Measurements from ENCODE around the gene SPTBN5.

The SPTBN5 gene

DNA sequence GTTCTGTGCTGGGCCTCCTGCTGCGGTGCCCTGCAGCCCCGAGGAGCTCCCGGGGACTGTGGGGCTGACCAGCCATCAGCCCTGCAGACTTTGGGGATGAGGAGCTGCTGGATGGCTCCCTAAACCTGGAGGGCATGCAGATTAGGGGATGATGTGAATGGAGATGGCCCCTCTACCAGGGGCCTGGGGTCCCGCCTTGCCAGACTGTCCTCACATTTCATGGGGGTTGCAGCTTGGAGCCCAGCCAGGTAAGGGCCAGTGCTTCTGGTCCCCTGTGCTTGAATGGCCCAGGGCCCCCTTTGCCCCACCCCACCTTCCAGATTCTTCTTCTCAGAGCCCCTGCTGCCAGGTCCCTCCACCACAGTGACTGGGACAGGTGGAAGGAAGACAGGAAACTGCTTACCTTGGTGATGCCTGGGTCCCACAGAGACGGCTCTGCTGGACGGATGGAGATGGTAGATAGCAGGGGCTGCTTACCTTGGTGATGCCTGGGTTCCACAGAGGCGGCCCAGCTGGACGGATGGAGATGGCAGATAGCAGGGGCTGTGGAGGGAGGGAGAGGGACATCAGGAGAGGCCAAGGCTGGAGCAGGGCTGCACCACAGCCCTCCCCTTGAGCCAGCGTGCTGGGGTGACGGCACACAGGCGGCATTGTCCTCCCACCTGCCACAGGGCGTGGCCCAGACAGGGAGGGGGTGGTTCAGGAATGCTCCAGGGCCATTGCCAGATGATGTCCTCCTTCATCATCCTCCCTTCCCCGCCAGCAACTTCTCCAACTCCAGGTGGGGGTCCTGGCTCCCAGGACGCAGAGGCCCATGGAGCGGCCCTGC, at the start of gene SPTBN5:
SPTBN5 (minus strand) TSS at position 632 of the 829 bp plus-strand sequence; CDS start at position 76, 556 bp downstream.
- DNase-seq (ENCODE audit: low read depth in 2 of 2): no peak

DNA sequence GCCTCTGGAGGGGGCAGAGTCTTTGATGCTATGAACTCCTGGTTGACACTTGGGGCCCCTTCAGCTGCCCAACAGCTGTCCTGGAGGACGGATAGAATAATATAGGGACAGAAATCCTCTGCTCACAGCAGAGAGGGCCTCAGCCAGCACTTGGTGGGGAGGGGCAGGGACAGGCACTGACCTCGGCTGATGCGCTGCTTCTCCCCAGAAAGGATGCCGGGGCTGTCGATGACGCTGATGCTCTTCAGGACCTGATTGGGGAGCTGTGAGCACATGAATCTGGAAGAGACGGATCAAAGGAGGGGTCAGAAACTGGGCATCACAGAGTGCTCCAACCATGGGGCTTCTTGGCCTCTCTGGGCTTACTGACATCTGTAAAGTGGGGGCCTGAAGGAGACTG, 49.0 kb upstream of the SPTBN5 start:
- DNase-seq (ENCODE audit: low read depth in 2 of 2): no peak

DNA sequence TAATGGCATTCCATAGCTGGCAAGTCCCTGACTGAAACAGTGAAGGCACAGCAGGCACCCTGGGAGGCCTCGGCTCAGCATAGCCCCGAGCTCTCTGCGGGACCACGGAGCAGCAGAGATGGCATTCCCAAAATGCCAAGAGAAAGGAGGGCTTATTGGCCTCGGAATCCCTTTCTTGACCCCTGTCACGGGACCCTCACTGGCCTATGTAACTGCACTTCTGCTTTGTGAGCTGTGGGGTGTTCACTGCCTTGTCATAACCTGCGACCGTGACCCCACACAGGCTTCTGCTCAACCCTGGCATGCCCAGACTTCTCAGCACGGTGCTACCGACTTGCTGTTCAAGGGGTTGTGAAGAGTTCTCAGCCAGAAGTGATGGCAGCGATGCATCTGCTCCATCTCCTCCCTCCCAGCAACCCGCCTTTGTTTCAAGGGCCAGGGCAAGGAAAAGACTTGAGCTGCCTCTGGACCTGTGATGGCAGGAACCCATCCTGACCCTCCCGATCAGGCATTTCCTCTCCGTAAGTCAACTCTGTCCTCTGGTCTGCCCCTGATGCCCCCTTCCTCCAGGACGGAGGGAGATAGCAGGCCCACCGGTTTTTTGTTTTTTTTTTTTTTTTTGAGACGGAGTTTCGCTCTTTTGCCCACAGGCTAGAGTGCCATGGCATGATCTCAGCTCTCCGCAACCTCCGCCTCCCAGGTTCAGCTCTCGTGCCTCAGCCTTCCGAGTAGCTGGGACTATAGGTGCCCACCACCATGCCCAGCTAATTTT, 48.0 kb upstream of the SPTBN5 start:
- no peak for DNase-seq (ENCODE audit: low read depth in 2 of 2)

DNA sequence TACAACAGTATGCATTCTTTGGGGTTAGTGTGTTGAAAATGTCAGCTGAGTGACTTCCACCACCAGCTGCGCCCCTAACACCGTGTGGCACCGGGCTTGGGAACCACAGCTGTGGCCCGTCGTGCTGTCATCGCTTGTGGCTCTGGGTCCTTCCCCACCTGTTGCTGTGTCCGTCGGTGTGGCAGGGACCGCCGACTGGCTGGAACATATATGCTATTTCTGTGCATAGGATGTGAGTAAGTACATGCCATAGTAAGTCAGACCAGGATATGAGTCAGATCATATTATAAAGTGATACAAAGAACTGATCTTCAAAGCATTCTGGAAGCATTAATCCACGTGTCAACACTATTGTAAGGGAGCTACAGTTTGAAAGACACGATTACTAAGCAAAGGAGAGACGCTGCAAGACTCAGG, 46.6 kb upstream of the SPTBN5 start:
- DNase-seq (ENCODE audit: low read depth in 2 of 2): no peak

DNA sequence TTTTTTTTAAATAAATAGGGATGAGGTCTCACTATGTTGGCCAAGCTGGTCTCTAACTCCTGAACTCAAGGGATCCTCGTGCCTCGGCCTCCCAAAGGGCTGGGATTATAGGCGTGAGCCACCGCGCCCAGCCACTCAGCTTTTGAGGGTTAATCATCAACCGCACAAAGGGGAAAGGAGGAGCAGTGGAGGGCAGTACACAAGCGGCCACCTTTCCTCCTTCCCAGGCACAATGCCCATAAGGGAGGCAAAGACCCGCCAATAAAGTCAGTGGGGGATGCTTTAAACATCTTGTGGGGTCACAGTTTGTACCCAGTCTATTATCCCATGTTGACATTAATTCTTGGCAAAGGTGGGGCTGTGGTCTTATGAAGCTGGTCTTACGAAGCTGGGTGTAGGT, 46.1 kb upstream of the SPTBN5 start:
- DNase-seq (ENCODE audit: low read depth in 2 of 2): no peak

DNA sequence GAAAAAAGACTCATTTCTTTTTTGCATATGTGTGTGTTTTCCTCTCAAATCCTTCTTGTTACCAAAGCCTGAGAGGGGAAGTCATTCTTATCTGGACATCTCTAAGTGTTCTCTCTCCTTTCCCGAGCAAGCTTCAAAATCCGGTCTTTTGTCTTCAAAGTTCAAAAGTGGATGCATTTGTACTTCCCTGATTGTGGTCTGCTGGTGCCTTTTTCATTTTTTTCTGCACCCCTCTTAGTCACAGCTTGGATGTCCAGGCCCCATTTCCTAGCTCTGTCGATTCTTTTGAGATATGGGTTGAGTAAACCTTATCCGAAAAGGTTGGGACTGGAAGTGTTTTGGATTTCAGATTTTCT, 43.7 kb upstream of the SPTBN5 start:
- DNase-seq (ENCODE audit: low read depth in 2 of 2): no peak

DNA sequence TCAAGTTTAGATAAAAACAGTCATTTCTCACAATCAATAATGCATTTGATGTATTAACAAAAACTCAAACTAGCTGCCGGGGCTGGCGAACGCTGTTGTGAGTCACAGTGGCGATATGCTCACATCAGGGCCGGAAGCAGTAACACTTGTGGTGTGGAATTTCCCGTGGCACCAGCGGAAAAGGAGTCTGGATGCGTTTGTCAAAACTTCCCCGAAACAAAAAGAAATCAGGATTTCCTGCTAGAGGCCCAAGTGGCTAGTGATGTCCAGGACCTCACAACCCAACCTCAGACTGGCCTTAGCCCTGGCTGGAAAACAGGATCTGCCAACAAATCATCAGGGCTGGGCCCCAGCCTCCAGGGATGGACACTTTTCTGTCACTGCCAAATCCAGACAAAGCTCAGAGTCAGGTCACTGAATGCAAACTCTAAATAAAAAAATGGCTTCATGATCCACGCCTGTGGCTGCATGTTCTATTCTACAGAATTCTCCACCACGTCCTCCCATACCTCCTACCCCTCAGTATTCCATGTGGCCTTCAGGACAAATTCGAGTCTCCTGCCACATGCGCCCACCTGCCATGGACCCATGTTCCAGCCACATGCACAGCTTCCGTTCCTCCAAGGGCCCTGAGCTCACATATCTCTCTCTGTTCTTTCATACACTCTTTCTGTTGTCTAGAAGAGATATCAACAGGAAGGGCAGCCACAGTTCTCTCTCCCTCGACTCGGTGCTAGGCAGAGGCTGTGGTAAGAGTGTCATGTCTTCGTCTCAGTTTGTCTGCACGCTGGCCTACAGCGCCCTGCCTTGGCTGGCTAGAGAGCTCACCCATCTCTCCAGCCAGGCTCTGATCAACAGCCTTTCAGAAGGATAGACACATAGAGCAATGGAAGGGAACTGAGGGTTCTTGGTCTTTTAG, 43.1 kb upstream of the SPTBN5 start:
- peak; percentile 40 to 65 for DNase-seq (ENCODE audit: low read depth in 2 of 2)

DNA sequence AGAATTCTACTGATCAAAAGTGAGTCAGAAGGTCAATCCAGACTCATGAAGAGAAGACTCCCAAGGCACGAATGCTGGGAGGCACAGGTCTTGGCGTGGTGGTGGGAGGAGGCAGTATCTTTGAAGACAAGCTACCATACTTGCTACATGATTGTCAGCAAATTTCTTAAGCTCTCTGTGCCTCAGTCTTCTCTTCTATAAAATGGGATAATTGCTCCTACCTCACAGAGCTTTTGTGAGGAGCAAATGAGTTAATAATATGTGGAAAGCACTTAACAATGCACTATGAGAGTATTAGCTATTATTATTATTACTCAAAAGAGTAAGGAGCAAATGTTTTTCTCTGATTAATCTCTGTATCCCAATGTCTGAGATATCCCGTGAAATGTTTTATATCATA, 42.3 kb upstream of the SPTBN5 start:
- DNase-seq (ENCODE audit: low read depth in 2 of 2): no peak

DNA sequence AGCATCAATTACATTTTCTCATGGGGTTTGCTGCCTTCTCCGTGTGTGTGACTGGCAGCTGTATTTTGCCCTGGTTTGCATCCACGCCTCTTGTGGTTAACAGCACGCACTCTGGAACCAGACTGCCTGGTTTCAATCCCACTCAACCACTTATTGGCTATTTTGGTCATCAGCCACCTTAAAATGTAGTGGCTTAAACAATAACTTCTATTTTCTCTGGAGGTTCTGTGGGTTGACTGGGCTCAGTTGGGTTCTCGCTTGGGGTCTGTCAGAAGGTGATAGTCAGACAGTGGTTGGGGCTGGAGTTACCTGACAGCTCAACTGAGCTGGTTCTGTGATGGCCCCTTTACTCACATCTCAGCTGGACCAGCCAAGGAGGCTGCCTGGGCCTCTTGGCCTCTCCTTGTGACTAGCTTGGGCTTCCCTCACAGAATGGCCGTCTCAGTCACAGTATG, 41.7 kb upstream of the SPTBN5 start:
- no peak for DNase-seq (ENCODE audit: low read depth in 2 of 2)

DNA sequence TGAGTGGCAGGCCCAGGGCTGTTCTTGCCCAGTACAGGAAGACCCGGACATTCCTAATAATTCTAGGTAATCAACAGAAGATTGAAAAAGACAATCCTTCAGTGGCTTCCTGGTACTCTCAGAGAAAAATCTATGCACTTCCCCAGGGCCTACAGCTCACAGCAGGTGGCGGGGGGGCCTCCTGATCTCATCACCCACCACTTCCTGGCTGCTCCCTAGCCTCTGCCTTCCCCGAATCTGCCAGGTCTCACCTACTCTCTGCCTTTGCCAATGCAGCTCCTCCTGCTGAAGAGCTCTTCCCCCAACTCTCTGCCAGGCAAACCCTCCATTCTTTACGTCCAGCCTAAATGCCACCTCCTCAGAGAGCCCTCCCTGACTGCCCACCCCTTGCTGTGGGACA, 41.0 kb upstream of the SPTBN5 start:
- DNase-seq (ENCODE audit: low read depth in 2 of 2): peak; percentile 34 to 54

DNA sequence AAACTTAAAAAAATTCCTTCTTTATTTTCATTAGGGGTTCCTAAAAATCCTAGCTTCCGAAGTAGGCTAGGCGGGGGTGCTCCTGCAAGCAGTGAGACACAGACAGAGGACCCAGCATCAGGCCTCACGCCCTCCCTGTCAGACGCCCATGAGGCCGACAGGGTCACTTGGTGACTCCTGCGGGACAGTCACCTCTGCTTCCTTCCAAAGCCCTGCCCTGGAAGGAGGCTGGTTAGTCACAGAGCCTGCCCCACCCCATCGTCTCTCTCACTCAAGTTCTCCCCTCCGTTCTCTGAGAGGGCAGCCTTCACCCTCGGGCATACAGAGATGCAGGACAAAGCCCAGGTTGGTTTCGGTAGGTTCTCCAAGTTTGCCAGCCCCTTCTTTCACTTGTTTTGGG, 39.9 kb upstream of the SPTBN5 start:
- DNase-seq (ENCODE audit: low read depth in 2 of 2): no peak

DNA sequence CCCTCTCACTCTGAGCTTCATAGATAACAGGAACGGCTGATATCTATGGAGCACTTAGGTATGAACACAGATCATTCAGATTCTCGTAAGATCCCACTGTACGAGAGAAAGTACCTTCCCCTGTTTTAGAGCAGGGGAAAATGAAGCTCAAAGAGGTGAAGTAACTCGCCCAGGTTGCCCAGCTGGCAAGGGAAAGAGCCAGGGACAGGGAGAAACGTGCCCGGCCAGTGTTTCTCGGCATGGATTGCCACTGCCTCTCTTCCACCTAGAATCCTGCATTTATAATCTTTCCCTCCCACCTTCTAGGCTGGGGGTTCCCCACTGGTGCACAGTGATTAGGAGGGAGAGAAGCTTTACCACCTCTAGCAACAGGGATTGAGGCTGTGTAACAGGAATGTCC, 39.5 kb upstream of the SPTBN5 start:
- DNase-seq (ENCODE audit: low read depth in 2 of 2): no peak

DNA sequence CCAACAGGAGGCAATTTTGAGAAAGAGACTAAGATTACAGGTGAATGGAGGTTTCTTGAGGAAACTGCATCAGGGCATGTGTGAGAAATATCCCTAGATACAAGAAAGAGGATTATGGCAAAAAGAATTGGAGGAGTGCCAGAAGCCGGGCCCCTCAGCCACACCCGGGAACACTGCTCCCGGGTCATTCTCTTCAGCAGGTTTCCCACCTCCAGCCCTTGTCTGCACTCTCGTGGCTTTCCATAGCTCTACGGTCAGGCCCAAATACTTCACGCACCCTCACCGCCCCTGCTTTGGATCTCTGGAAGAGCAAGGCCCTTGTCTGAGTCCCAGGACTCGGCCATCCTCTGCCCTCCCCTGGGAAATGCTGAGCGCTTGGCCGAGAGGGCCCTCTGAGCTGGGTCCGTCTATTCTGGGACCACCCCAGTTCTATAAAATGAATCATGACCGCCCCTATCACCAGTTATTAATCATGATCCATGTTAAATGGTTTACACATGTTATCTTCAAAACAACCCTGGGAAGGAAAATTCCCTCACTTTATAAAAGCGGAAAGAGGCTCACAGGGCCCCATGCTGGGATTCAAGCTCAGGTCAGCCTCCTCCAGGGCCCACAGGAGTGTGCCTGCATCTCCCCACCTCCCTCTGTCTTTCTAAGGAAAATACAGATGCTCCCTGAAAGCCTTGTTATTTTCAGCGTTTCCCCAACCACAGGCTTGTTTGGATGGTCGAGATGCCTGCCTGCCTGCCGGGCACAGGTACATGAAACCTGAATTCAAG, 38.8 kb upstream of the SPTBN5 start:
- no peak for DNase-seq (ENCODE audit: low read depth in 2 of 2)

DNA sequence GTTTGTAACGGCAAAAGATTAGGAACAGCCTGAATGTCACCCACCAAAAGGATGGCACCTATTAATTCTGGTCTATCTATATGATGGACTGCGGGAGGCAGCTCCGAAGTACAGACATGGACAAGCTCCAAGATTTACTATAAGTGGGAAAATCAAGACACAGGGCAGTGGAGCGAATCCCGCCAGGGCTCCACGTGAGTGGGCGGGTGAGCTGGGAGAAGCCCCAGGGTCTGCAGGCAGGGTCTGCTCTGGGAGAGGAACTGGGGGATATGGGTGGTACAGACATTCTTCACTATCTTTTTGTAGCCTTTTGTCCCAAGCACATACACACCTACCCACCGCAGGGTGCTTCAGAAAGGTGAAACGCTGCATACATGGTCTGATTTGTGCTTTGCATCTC, 38.2 kb upstream of the SPTBN5 start:
- no peak for DNase-seq (ENCODE audit: low read depth in 2 of 2)

DNA sequence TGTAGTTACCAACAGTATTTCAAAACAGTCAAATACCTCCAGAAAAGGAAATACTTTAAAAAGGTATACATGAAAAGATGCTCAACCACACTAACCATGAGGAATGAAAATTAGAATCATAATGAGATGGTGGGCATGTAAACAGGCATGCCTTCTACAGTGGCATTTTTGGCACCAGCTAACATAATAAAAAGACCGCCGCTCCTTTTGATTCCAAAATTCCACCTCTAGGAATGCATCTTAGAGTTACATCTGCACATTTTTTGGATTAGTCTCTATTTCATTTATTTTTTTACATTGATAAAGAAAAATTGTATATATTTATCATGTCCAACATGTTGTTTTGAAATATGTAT, 37.0 kb upstream of the SPTBN5 start:
- no peak for DNase-seq (ENCODE audit: low read depth in 2 of 2)

DNA sequence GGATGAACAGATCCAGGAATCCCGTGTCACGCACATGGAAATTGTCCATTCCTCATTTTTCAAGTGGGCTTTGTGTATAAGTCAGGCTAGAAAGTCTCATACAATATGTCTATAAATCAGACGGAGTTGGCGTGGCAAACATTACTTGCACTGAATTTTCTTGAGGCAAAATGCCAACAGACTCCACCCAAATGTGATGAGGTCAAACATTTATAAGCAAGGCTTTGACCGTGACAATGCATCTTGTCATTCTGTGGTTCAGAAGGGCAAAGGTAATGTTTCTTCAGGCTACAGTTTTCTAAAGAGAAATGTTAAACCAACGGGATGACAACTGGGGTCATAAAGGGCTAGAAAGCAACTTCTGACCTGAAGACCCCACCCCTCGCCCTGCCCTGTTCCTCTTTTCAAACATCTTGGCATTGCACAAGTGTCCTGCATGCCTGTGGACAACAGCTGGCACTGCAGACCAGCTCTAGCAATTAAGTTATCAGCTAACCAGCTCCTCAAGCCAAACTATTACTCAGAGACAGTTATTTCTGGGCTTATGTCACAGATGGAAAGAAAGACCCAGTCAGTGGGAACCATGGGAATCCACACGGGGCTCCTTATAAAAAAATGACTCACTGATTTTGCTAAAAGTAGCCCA, 36.5 kb upstream of the SPTBN5 start:
- DNase-seq (ENCODE audit: low read depth in 2 of 2): no peak

DNA sequence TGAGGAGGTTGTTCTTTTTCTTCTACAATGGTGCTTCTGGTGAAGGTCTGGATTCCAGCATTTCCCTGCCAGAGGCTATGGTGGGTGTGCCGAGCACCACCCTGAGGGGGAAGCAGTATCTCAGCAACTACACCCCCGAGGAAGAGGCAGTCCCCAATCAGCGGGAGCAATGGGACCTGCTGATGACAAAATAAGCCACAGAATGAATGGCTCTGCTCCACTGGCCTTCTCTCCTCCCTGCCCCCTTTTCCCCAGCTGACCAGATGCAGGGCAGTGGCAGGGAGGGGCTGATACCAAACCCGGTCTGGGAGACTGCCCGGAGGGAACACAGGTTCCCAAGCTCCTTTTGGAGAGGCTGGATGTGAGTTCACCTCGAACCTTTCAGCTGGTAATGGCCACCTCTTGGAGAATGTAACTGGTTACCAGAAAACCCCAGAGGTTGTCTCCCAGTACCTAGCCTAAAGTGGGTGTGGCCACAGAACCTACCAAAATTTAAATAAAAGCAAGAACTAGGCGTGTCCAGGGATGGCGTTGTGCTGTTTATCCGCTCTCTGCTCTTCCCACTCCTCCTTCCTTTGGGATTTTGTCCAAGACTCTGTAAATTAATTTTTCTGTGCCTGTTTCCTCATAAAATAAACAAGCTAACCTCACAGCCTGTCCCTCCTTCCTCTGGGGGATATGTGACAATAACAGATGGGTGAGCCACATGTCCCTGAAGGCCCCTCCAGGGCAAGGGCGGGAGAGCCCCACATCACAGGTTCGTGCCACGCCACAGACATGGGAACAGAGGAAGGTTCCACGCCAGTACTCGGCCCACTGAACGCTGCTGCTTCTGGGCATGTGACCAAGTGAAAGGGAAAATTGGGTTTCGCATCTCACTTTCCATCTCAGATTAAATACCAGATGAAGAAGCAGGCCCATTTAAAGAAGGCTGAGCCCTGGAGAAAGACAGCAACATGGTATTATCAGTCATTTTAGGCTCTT, 35.1 kb upstream of the SPTBN5 start:
- DNase-seq (ENCODE audit: low read depth in 2 of 2): no peak

DNA sequence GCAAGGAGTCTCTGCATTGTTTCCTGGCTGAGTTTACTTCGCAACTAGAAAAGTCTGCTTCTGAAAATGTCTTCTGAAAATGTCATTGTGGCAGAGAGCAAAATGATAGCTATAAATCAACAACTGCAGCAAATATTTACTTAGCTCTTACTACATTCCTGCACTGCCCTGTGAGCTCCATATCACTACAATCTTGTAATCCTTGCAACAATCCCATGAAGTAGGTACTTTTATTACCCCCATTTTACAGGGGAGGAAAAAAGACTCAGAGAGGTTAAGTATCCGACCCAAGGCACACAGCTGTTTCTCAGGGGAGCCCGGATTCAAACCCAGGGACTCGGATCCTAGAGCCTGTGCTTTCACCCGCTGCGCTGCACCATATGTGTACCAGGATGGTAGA, 34.2 kb upstream of the SPTBN5 start:
- no peak for DNase-seq (ENCODE audit: low read depth in 2 of 2)

DNA sequence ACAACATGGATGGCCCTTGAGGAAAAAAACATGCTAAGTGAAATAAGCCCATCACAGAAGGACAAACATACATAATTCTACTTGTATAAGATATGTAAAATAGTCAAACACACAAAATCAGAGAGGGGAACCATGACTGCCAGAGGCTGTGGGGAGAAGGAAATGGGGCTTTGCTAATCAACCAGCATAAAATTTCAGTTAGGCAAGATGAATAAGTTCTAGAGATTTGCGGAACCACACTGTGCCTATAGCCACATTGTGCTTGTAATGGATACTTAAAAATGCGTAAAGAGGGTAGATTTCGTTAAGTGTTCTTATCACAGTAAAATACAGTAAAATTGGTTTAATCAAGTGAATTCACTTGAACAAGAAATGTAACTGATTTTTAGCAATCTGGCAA, 33.7 kb upstream of the SPTBN5 start:
- DNase-seq (ENCODE audit: low read depth in 2 of 2): no peak
